HG03432 (cell line): Measurements from ENCODE around the gene LDLRAD3.
"Not testable (repeated sequence)": the region's sequence is repeated elsewhere in the genome, so short reads cannot be mapped to it uniquely, and the experiment has no call there.

Experiments used
- ATAC-seq: cut with Tn5 transposase; IDR thresholded peaks from one replicate; pipeline ENCODE4 v1.9.1; 2021; ENCODE audit warnings: mild to moderate bottlenecking, moderate library complexity; ENCODE audit not compliant: unreplicated experiment

LDLRAD3 gene, protein sequence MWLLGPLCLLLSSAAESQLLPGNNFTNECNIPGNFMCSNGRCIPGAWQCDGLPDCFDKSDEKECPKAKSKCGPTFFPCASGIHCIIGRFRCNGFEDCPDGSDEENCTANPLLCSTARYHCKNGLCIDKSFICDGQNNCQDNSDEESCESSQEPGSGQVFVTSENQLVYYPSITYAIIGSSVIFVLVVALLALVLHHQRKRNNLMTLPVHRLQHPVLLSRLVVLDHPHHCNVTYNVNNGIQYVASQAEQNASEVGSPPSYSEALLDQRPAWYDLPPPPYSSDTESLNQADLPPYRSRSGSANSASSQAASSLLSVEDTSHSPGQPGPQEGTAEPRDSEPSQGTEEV

DNA sequence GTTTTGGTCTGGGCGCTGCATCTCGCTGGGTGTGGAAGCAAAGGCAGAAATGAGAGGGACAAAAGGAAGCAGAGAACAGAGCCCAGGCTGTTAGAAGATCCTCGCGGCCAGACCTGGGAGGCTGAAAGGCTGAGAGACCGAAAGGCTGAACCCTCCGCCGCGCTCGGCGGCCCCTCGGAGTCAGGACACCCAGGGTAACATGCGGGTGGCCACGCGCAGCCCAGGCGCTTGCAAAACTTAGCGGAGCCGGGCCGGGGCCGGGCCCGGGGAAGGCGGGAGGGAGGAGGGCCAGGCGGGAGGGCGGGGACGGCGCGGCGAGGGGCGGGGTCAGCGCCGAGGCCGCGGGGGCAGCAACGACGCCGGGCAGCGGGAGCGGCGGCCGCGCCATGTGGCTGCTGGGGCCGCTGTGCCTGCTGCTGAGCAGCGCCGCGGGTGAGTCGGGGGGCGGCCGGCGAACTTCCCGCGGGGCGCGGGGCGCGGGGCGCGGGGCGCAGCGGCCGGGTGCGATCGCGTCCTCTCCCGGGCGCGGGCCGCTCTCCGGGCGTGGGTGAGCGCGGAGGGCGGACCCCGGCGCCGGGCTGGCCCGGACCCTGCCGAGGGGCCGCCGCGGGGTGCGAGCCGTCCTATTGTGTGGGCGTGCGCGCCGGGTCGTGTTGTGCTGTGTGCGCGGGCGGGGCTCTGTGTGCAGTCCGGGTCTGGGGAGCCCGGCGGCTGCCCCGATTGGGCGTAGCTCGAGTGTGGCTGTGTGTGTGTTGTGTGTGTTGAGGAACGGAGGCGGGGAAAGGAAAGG lies at the start of gene LDLRAD3:
LDLRAD3 (plus strand) TSS at position 350 of the 790 bp plus-strand sequence; CDS start at position 387, 37 bp downstream.
- peak; percentile 90 for ATAC-seq

DNA sequence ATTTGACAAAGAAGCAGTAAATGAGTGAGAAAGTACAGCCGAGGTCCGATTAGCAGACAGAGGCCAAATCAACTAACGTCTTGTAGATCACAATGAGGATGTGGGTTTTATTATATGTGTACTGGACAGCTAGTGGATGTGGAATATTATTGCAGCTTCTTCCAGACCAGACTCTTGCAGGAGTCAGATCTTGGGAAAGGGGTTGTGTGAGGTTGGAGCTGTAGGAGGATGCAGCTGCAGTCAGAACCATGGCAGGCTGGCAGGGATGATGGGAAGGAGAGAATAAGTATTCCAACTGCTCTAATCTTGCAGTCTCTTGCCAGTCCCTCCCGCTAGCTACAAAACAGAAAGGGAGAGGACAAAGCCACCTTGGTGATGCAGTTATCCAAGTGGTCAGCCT lies 46.8 kb upstream of the LDLRAD3 start:
- no peak for ATAC-seq

DNA sequence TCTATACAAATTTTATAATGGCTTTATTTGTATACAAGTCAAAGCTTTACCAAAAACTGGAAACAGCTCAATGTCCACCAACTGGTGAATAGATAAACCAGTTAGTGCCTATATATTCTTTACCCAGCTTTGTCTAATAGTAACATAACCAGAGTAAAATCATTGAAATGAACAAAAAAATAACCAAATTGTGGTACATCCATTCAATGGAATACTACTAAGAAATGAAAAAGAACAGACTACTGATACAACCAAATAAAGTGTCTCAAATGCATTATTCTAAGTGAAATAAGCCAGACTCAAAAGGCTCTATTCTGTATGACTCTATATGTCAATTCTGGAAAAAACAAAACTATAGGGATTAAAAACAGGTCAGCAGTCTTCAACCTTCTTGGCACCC lies 40.9 kb upstream of the LDLRAD3 start:
- no peak for ATAC-seq

DNA sequence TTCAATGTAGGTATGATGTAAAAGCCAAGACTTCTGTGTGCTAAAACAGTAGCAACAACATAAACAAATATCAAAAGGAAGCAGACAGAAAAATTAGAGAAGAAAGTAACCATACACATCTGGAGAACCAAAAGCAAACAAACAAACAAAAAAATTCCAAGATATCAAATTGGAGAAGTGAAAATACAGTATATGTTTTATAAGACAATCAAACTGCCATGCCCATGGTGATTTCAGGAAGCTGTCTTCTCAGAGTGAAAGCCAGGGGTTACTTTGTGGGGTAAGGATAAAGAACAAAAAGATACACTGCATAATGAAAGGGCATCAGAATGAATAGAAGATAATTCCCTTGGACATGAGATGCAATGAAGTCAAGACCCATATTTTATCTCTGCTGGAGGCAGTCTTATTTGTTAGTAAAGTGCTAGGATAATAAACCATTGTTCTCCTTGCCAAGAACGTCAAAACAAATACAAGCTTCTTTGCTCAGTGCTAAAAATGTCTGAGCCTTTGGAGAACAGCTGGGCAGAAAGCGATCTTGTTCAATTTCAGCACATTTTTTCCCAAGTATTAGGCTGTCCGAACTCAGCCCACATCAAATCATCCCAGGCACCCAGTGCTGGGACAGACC lies 38.1 kb upstream of the LDLRAD3 start:
- no peak for ATAC-seq

DNA sequence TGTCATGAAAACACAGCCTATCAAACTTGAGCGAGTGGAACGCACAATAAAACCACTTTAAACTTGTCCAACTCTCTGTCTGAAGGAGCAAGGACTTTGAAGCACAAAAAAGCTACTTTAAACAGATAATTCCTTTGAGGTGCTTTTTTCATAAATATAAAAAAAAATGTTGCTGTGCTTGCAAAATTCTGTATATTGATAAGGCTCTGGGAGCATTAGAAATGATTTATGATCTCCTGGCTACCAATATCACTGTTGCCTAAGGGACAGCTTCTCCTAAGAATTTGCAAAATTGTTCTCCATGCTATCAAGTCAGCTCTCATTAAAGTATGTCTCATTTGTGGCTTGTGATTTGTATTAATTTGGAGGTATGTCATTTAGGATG lies 37.6 kb upstream of the LDLRAD3 start:
- no peak for ATAC-seq

DNA sequence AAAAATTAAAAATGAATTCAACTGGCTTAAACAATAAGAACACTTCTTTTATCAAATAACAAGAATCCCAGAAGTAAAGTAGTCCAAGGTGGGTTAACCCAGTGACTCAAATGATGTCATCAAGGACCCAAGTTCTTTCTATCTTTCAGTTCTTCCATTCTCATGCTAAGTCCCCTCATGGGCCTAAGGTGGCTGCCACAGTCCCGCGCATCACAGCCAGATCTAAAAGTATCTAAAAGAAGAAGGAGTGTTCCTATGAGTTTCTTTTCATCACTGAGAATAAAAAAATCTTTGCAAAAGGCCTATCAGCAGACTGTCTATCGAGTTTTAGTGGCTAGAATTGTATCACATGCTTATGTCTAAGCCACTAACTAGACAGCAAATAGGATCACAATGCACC lies 37.2 kb upstream of the LDLRAD3 start:
- no peak for ATAC-seq

DNA sequence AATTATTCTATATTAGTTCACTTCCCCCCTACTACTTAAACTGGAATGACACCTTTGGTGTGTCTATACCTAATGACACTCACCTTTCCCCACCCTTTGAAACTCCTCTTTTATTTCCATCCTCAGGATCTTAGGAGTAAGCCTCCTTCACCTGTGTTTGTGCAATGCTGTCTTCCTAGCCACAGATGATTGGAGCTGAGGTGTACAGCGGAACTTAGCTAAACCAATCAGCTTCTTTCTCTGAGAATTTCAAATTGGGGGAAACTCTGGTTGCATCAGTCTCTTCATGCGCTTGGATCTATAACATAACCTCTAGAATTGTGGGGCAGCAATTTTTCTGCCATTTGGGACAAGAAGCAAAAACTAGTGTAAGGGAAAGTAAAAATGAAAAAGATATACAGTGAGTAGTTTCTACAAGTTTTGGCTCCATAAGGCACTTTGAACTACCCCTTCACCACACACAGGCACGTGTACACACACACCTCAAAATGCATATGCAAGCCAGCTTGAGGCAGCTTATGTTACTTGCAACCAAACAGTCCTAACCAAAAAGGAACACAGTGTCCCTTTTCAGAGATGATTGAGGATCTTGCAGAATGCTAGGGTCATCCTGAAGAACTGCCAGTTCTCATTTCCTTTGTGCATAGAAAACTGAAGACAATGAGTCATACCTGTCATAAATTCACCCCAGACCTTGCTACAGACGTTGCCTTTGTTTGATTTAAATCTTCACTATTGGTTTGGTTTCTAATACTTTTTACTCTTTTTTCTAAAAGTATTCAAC lies 36.0 kb upstream of the LDLRAD3 start:
- peak; percentile 86 for ATAC-seq

DNA sequence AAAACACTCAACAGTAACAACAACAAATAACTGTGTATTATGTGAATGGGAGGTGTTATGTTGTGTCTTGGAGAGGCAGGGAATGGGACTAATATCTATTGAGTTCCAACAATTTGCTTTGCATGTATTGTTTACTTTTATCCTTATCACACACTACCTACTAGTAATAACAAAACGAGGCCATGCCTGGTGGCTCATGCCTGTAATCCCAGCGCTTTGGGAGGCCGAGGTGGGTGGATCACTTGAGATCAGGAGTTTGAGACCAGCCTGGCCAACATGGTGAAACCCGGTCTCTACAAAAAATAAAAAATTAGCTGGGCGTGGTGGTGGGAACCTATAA lies 35.5 kb upstream of the LDLRAD3 start:
- peak; percentile 17 for ATAC-seq

DNA sequence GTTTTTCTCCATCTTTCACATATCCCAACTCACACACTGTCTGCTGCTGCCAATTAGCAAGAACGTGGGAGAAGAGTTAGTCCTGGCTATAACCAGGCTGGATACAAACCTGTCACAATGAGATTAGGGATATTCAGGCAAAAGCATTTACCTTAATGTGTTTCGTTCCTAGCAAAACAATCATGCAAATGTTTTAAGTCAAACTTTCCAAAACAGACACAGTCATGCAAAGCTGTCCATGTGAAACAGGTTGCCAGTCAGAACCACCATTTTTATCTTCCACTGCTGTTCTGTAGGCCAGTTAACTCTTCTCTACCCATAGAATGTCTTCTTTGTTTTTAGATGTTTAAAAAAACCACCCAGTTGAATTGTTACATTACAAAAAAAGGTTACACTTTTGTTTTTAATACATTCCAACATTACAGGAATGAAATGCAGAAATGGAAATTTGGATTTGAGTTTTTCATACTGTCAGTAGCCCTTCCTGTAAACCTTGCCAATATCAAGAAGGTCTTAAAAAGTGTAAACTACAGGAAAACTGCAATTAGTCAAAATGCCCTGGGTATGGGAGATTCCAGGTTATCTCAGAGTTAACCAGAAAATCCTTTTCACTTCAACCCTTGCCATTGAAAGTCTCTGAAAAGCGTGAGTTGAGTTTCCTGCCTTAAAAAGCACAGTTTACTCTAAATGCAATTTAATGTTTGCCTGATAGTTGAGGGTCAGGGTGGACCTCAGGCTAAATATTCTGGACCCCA lies 34.2 kb upstream of the LDLRAD3 start:
- ATAC-seq, result no peak

DNA sequence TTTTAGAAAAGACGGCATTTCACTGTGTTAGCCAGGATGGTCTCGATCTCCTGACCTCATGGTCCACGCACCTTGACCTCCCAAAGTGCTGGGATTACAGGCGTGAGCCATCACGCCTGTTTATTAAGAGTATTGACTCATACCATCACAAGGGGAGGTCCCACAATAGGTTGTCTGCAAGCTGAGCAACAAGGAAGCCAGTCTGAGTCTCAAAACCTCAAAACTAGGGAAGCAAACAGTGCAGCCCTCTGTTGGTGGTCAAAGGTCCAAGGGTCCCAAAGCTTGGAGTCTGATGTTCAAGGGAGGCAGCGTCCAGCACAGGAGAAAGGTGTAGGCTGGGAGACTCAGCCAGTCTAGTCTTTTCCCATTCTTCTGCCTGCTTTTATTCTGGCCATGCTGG lies 32.8 kb upstream of the LDLRAD3 start:
- no peak for ATAC-seq

DNA sequence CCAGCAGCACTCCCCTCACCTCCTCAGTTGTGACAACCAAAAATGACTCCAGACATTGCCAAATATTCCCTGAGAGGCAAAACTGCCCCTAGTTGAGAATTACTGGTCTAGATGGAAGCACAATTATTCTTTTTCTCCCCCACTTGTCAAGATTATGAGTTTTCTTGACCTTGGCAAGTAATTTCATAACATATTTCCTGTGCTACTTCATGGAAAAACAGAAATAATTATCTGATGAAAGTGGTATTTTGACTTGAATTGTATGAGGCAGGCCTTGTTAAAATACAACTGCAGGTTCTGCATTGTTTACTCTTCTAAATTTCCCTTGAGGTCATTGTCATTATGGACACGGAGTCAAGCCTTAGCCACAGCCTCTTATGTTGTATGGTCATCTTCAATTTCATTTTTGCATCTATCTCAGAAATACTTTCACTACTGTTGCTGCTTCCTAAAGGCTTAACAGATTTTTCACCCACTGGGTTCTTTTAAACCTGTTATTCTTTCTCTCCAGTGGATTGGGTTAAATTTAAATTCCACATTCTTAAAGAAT lies 32.2 kb upstream of the LDLRAD3 start:
- ATAC-seq, result no peak

DNA sequence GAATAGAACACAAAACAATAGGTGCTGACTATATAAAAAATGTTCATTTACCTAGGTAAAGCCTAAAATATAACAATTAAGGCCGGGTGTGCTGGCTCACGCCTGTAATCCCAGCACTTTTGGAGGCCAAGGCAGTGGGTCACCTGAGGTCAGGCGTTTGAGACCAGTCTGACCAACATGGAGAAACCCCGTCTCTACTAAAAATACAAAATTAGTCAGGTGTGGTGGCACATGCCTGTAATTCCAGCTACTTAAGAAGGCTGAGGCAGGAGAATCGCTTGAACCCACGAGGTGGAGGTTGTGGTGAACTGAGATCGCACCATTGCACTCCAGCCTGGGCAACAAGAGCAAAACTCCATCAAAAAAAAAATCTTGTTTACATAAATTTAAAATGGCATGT lies 31.4 kb upstream of the LDLRAD3 start:
- not testable (repeated sequence) for ATAC-seq

DNA sequence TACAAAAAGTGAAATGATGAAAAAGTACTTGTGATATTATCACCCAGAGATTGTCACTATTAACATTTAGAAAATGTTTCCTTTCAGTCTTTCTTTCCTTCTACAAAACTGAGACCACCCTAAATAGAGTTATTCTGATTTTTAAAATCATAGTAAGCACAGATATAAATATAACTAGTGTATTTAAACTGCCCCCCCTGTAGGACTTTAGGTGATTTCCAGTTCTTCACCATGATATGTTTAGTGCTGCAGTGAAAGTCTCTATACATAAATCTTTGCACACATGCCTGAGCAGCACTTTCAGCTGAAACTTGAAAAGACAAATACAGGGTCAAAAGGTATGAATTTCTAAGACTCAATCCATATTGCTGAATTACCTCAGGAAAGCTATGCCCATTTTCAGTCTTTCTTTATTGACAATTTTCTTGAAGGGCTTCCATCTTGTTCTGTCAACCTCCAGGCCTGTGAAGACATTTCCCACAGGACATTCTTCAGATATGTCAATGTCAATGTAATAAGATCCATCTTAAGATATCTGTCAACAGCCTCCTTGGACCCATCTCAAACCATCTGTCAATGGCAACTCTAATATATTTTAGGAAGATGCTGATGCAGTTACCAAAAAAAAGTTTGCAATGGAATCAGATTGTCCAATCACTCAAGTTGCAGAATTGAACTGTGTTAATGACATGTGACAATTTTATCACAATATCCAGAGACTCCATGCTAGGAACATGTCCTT lies 30.8 kb upstream of the LDLRAD3 start:
- no peak for ATAC-seq

DNA sequence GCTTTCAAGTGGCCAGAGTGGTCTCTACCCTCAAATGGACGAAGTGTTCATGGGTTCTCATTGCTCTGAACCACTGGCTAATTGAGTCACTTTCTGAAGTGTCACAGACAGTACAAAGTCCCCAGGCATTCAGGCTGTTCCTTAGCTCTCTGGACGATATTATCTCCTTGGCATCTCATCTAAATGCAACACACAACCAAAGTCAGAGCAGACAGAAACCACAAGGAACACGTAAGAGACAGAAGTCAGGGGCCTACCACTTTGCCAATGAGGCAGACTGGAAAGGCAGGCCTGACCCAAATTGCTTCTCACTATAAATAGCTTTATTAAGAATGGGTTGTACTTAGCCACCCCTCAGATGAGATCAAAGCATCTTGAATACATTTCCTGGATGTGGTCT lies 29.0 kb upstream of the LDLRAD3 start:
- no peak for ATAC-seq

DNA sequence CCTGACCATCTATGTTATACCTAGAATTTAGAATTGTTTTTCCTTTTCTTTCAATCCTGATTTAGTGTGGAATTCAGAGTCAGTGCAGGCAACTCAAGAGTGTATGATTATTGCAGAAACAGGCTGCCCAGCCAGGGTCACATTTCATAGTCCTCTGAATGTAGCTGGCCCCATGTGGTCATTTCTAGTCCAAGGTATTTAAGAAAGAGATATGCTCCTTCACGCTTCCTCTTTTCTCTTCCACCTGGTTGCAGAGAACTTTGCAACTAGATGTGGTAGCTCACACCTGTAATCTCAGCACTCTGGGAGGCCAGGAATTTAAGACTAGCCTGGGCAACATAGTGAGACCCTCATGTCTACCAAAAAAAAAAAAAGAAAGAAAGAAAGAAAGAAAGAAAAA lies 27.6 kb upstream of the LDLRAD3 start:
- ATAC-seq, result no peak

DNA sequence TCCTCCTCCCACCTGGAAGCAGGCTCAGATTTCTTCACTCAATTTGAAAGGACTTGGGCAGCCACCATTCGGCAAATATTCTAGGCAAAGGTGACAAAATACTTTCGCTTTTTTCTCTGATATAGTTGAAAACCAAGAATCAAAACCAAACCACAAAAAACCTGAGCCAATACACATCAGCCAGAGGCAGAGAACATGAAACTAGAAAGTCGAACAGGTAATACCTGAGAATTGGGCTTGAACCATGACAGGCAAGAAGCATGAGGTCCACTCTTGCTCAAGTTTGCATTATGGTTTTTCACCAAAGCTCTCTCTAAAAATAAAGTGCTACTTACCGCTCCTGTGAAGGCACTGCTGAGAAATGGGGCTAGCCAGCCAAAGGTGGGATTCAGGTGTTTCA lies 26.2 kb upstream of the LDLRAD3 start:
- ATAC-seq, result peak; percentile 68

DNA sequence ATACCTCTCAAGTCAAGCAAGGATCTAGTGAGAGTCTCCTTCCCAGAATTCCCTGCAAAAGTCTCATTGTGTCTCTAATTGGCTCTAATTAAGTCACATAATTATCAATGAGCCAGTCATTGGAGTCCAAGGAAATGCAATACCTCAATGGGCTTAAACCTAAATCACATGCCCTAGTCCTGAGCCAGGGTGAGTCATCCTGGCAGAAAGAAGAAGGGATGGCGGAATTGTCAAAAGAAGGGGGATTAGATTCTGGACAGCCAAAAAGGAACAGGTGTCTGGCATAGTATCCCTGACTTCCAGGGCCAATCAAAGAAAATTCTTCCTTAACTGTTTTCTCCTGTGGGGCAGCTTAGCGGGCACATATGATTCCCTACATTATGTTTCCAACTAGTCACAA lies 25.1 kb upstream of the LDLRAD3 start:
- ATAC-seq, result no peak

DNA sequence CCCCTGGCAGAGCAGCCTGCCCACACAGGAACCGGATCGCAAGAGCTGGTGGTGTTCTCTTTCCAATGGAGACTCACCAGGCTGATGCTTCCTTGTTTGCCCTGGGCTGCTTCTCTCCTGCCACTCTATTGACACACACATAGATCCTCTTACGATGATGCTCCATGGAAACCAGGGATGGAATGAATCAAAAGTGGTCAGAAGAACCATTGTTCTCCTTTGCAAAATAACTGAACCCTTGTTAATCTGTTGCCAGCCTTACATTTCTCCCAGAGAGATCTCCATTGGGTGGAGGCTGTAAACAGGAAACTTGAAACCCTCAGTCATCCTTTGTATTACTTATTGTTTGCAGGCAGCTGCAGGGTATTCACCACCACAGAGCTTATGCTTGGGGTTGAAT lies 24.6 kb upstream of the LDLRAD3 start:
- no peak for ATAC-seq

DNA sequence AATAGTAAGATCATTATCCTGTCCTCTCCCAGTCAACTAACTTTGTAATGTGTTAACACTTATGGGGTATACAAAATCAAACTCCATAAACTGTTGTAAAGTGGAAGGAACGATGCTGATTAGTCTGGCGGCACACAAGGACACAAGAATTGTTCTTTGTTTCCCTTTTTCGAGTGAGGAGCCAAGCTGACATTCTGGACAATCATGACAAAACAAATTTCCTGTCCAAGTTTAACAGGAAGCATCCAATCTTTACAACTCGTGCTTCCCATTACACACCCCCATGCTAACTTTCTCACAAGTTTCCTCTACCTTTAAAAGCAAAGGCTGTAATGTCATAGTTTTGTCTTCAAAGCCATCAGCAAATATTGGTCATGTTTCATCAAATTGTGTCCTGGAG lies 20.4 kb upstream of the LDLRAD3 start:
- ATAC-seq, result no peak

DNA sequence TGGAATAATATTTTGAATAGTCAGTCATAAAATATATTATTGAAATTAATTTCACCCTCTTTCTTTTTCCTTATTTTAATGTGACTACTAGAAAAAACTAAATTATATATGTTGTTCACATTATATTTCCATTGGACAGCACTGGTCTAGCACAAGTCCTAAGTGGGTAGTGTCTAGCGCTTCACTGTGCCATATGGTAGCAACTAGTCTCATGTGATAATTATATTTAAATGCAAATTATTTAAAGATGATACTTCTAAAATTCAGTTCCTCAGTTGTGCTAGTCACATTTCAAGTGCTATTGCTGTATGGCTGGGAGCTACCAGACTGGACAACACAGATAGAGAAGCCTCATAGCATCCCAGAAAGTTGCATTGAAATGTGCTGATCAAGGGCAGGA lies 19.1 kb upstream of the LDLRAD3 start:
- ATAC-seq, result no peak
